ES-I3 (cell line): ENCODE data around the gene CREB3L1.
"Not testable (repeated sequence)": the region's sequence is repeated elsewhere in the genome, so short reads cannot be mapped to it uniquely, and the experiment has no call there.

Experiments used
- H3K36me3 ChIP-seq: 2 replicates; pipeline ENCODE4 v1.6.1; 2013; ENCODE audit warnings: mild to moderate bottlenecking, low read length, control low read depth, moderate library complexity; ENCODE audit not compliant: insufficient read depth
- H3K4me1 ChIP-seq: 2 replicates; pipeline ENCODE4 v1.6.1; 2013; ENCODE audit warnings: mild to moderate bottlenecking, control low read depth, low read length; ENCODE audit not compliant: insufficient read depth
- H3K9ac ChIP-seq: 2 replicates; pipeline ENCODE4 v1.6.1; 2013; ENCODE audit warnings: low read depth, mild to moderate bottlenecking, low read length, moderate library complexity
- H3K9me3 ChIP-seq: 2 replicates; pipeline ENCODE4 v1.6.1; 2013; ENCODE audit warnings: mild to moderate bottlenecking, low read length, moderate library complexity; ENCODE audit not compliant: control insufficient read depth, insufficient read depth

The CREB3L1 gene

DNA sequence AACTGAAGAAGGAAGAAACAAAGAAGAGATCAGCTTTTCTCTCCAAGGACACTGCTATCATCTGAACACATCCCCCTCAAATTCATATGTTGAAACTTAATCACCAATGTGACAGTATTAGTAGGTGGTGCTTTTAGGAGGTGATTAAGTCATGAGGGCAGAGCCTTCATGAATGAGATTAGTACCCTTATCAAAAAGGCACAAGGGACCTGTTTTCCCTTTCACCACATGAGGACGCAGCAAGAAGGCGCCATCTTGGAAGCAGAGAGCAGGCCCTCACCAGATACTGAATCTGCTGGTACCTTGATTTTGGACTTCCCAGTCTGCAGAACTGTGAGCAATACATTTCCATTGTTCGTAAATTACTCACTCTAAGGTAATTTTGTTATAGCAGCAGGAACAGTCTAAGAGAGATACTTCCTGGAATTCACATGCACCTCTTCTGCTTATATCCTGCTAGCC is 20.9 kb upstream of the CREB3L1 start:
- H3K4me1 ChIP-seq = 0 out of 2 replicates have a peak, but pooled peaks cover 7% of the 10 kb centered on the region
- no peaks in the 10 kb centered on the region for H3K36me3 ChIP-seq
- H3K9me3 ChIP-seq = no peaks in the 10 kb centered on the region
- no peak overlapping the region for H3K9ac ChIP-seq

- H3K36me3 ChIP-seq, H3K9me3 ChIP-seq, H3K4me1 ChIP-seq, H3K9ac ChIP-seq: not testable (repeated sequence)
These were observed 18.1 kb upstream of the CREB3L1 start for GRCh38 chr11:46259347-46259746.

GRCh38 chr11:46259971-46260560 is 17.4 kb upstream of the CREB3L1 start:
- no peaks in the 10 kb centered on the region for H3K4me1 ChIP-seq
- no peak overlapping the region for H3K9ac ChIP-seq
- no peaks in the 10 kb centered on the region for H3K9me3 ChIP-seq
- H3K36me3 ChIP-seq = no peaks in the 10 kb centered on the region

- H3K9me3 ChIP-seq = no peaks in the 10 kb centered on the region
- H3K9ac ChIP-seq = no peak overlapping the region
- no peaks in the 10 kb centered on the region for H3K4me1 ChIP-seq
- H3K36me3 ChIP-seq = no peaks in the 10 kb centered on the region
These were observed 14.3 kb upstream of the CREB3L1 start for GRCh38 chr11:46263120-46263519.

DNA sequence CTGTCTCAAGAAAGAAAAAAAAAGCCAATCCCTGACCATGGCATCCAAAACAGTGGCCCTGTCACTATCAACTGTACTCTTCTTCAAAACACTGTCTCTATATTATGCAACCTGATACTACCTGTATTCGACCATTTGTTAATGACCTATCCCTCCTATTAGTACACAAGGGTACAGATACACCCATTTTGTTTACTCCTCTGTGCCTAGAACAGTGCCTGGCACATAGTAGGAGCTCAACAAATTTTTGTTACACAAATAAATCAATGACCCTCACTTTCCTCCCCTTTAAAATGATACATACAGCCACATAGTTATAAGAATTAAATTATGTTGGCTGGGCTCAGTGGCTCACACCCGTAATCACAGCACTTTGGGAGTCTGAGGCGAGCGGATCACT is 13.4 kb upstream of the CREB3L1 start:
- Histone ChIP-seq H3K36me3 (no peaks in the 10 kb centered on the region), H3K4me1 (no peaks in the 10 kb centered on the region), H3K9me3 (no peaks in the 10 kb centered on the region), H3K9ac (no peak overlapping the region)

GRCh38 chr11:46264976-46265375 is 12.5 kb upstream of the CREB3L1 start:
- no peak overlapping the region for H3K9ac ChIP-seq
- H3K36me3 ChIP-seq = no peaks in the 10 kb centered on the region
- H3K9me3 ChIP-seq = no peaks in the 10 kb centered on the region
- no peaks in the 10 kb centered on the region for H3K4me1 ChIP-seq

GRCh38 chr11:46265764-46266163 is 11.7 kb upstream of the CREB3L1 start:
- H3K4me1 ChIP-seq = no peaks in the 10 kb centered on the region
- no peaks in the 10 kb centered on the region for H3K36me3 ChIP-seq
- no peak overlapping the region for H3K9ac ChIP-seq
- no peaks in the 10 kb centered on the region for H3K9me3 ChIP-seq

GRCh38 chr11:46267930-46268329 is 9.5 kb upstream of the CREB3L1 start:
- Histone ChIP-seq H3K36me3 (no peaks in the 10 kb centered on the region), H3K9me3 (no peaks in the 10 kb centered on the region), H3K4me1 (no peaks in the 10 kb centered on the region; the same call in 1 of the 2 replicates)

GRCh38 chr11:46270684-46271083 is 6.8 kb upstream of the CREB3L1 start:
- Histone ChIP-seq H3K9me3 (no peaks in the 10 kb centered on the region), H3K4me1 (peaks cover under 1% of the 10 kb centered on the region), H3K36me3 (no peaks in the 10 kb centered on the region), H3K9ac (no peak overlapping the region)

More at GRCh38 chr11:46267930-46268329, 9.5 kb upstream of the CREB3L1 start:
- no peak overlapping the region for H3K9ac ChIP-seq

GRCh38 chr11:46271407-46271806 is 6.1 kb upstream of the CREB3L1 start:
- H3K9ac ChIP-seq = no peak overlapping the region
- H3K9me3 ChIP-seq = no peaks in the 10 kb centered on the region
- no peaks in the 10 kb centered on the region for H3K36me3 ChIP-seq
- peaks cover 6% of the 10 kb centered on the region for H3K4me1 ChIP-seq

- Histone ChIP-seq H3K9ac (no peak overlapping the region), H3K4me1 (peaks cover 6% of the 10 kb centered on the region)
These were observed 5.3 kb upstream of the CREB3L1 start for GRCh38 chr11:46271875-46272815.

GRCh38 chr11:46272816-46273427 is 4.5 kb upstream of the CREB3L1 start:
- Histone ChIP-seq H3K36me3 (no peaks in the 10 kb centered on the region), H3K9me3 (no peaks in the 10 kb centered on the region), H3K4me1 (peaks cover 6% of the 10 kb centered on the region), H3K9ac (no peak overlapping the region)

More at GRCh38 chr11:46271875-46272815, 5.3 kb upstream of the CREB3L1 start:
- H3K9me3 ChIP-seq = no peaks in the 10 kb centered on the region
- H3K36me3 ChIP-seq = no peaks in the 10 kb centered on the region

- Histone ChIP-seq H3K36me3 (no peaks in the 10 kb centered on the region), H3K9me3 (no peaks in the 10 kb centered on the region), H3K4me1 (peaks cover 6% of the 10 kb centered on the region), H3K9ac (no peak overlapping the region)
These were observed 3.8 kb upstream of the CREB3L1 start for GRCh38 chr11:46273511-46274205.

DNA sequence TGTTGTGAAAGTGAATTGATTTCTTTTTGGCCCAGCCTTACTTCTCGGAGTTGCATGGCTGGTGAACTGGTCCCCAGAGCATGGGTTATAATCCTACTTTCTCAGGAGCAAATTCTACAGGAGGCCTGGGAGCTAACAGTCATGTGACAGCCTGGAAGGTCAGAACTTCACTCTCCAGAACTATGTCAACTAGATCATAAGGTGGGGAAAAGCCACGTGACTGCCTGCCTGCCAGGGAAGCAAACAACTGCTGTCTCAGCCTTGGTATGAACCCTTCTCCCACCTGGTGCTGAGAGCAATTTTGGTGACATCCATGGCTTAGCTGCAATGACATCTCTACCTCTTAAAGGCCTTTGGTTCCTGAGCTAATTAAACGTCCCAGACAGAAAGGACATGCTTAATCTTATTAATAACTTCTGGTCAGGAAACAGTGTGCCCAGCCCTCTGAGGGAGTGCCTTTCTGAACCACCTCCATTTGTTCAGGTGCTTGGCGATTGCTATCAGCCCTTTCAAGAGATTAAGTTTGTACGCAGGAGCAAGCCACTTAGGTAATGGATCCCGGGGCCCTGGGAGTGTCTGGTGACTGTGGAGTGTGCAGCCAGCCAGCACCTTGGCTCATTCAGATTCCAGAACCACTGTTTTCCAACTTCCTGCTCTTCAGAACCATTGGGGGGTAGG is 1.4 kb upstream of the CREB3L1 start:
- no peaks in the 10 kb centered on the region for H3K36me3 ChIP-seq
- no peaks in the 10 kb centered on the region for H3K9me3 ChIP-seq
- H3K9ac ChIP-seq = no peak overlapping the region
- H3K4me1 ChIP-seq = peaks cover 22% of the 10 kb centered on the region
